ENCODE measurements around the gene PTOV1. TPM values are rescaled to one million over a fixed set of nuclear protein-coding genes. Genes with fewer than 3 reads are reported as not detected.

PTOV1 gene
- total RNA-seq, 1 experiment from 2014 or later = 114 TPM

DNA sequence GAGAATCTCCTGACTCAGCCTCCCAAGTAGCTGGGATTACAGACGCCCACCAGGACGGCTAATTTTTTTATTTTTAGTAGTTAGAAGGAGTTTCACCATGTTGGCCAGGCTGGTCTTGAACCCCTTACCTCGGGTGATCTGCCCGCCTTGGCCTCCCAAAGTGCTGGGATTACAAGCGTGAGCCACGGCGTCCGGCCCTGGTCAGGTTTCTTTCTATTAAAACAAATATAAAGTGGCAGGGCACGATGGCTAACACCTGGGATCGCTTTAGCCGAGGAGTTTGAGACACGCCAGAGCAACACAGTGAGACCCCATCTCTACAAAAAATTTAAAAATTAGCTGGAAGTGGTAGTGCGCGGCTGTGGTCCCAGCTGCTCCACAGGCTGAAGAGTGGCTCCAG lies 34.4 kb upstream of the PTOV1 start:
- DNase-seq (ENCODE audit: low read depth, low spot score) = no peak
- no peaks in the 10 kb centered on the region; the same call in 1 of the 2 replicates for H3K36me3 ChIP-seq (ENCODE audit: control insufficient read depth, insufficient read depth, low read length)
- intact Hi-C loops (cut with micrococcal nuclease; ENCODE audit: unreplicated experiment) (no loop called here), in situ Hi-C loops (cut with HindIII; ENCODE audit: low pct_unique_long_range_greater_than_20kb, low sequenced_read_pairs) (no loop called here)
- no peak overlapping the region; the same call in 1 of the 2 replicates for H3K27ac ChIP-seq (ENCODE audit: low read length)
- H3K9me3 ChIP-seq (ENCODE audit: control insufficient read depth, insufficient read depth, low read depth, low read length) = no peaks in the 10 kb centered on the region
- no peaks in the 10 kb centered on the region for H3K27me3 ChIP-seq (ENCODE audit: control insufficient read depth, insufficient read depth, low read length)
- ChIA-PET POLR2A (no interaction called here), CTCF (no interaction called here)
- H3K4me1 ChIP-seq (ENCODE audit: control insufficient read depth, insufficient read depth, low read length) = peaks cover 7% of the 10 kb centered on the region
- TF ChIP-seq, protein P1, sequence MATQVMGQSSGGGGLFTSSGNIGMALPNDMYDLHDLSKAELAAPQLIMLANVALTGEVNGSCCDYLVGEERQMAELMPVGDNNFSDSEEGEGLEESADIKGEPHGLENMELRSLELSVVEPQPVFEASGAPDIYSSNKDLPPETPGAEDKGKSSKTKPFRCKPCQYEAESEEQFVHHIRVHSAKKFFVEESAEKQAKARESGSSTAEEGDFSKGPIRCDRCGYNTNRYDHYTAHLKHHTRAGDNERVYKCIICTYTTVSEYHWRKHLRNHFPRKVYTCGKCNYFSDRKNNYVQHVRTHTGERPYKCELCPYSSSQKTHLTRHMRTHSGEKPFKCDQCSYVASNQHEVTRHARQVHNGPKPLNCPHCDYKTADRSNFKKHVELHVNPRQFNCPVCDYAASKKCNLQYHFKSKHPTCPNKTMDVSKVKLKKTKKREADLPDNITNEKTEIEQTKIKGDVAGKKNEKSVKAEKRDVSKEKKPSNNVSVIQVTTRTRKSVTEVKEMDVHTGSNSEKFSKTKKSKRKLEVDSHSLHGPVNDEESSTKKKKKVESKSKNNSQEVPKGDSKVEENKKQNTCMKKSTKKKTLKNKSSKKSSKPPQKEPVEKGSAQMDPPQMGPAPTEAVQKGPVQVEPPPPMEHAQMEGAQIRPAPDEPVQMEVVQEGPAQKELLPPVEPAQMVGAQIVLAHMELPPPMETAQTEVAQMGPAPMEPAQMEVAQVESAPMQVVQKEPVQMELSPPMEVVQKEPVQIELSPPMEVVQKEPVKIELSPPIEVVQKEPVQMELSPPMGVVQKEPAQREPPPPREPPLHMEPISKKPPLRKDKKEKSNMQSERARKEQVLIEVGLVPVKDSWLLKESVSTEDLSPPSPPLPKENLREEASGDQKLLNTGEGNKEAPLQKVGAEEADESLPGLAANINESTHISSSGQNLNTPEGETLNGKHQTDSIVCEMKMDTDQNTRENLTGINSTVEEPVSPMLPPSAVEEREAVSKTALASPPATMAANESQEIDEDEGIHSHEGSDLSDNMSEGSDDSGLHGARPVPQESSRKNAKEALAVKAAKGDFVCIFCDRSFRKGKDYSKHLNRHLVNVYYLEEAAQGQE (IDR thresholded peaks at IDR 0.05; ENCODE audit: insufficient read depth in 1 of 2, low read depth in 2 of 2, low read length in 1 of 2) = no peak
- no peak for TF ChIP-seq TCF7L2 (IDR thresholded peaks at IDR 0.05; ENCODE audit: low read depth, low read length)
- BruUV-seq (replicated peaks) = no TSS peak
- ATAC-seq = no peak
- peak overlapping the region in 1 of 2 experiments; percentile 92; a peak in 1 of 4 replicates for H3K4me3 ChIP-seq (ENCODE audit: low read depth in 2 of 2, low read length in 2 of 2)

- 0 out of 2 replicates have a peak, but pooled peaks have one; percentile 36 for TF ChIP-seq SIN3A (IDR thresholded peaks at IDR 0.05; ENCODE audit: borderline replicate concordance, insufficient read depth, low read depth, low read length)
- TF ChIP-seq TCF7L2 (IDR thresholded peaks at IDR 0.05; ENCODE audit: low read depth, low read length) = no peak
- TF ChIP-seq POLR2AphosphoS5 (IDR thresholded peaks at IDR 0.05; ENCODE audit: low read depth, low read length) = peak; percentile 48
- peaks cover 7% of the 10 kb centered on the region; the same call in 1 of the 2 replicates for H3K4me1 ChIP-seq (ENCODE audit: control insufficient read depth, insufficient read depth, low read length)
- no peaks in the 10 kb centered on the region for H3K9me3 ChIP-seq (ENCODE audit: control insufficient read depth, insufficient read depth, low read depth, low read length)
- H3K27me3 ChIP-seq (ENCODE audit: control insufficient read depth, insufficient read depth, low read length) = no peaks in the 10 kb centered on the region
- no peaks in the 10 kb centered on the region; the same call in 1 of the 2 replicates for H3K36me3 ChIP-seq (ENCODE audit: control insufficient read depth, insufficient read depth, low read length)
- ChIA-PET POLR2A (interaction anchor here (0.6 to 0.7 kb wide), 4 partner anchors 27 to 206 kb away, joined by 3 to 9 read pairs (median 4); no protein-coding TSS in a partner anchor), CTCF (interaction anchor here (0.7 kb wide), 1 partner anchor 23 kb away, joined by 4 read pairs; no protein-coding TSS in a partner anchor)
- H3K27ac ChIP-seq (ENCODE audit: low read length) = peak within 1 kb of the TSS; percentile 89
- no TSS peak for BruUV-seq (replicated peaks)
- ATAC-seq (peak; percentile 84), DNase-seq (ENCODE audit: low read depth, low spot score) (peak; percentile 73)
- H3K4me3 ChIP-seq (ENCODE audit: low read depth in 2 of 2, low read length in 2 of 2) = peak within 1 kb of the TSS; percentile 92 to 95
- intact Hi-C loops (cut with micrococcal nuclease; ENCODE audit: unreplicated experiment) = no loop called here
- in situ Hi-C loops (cut with HindIII; ENCODE audit: low pct_unique_long_range_greater_than_20kb, low sequenced_read_pairs) = no loop called here
Observed at GRCh38 chr19:49817964-49818648, 32.9 kb upstream of the PTOV1 start, which contains the start of gene MED25. Gene MED25 (plus strand): TSS chr19:49818289. CDS start chr19:49818342, 53 bp downstream.

GRCh38 chr19:49818649-49819370 lies 32.1 kb upstream of the PTOV1 start:
- H3K9me3 ChIP-seq (ENCODE audit: control insufficient read depth, insufficient read depth, low read depth, low read length) = no peaks in the 10 kb centered on the region
- intact Hi-C loops (cut with micrococcal nuclease; ENCODE audit: unreplicated experiment) (no loop called here), in situ Hi-C loops (cut with HindIII; ENCODE audit: low pct_unique_long_range_greater_than_20kb, low sequenced_read_pairs) (no loop called here)
- no peak; the same call in 1 of the 2 replicates for ATAC-seq
- no peaks in the 10 kb centered on the region for H3K27me3 ChIP-seq (ENCODE audit: control insufficient read depth, insufficient read depth, low read length)
- no peaks in the 10 kb centered on the region; the same call in 1 of the 2 replicates for H3K36me3 ChIP-seq (ENCODE audit: control insufficient read depth, insufficient read depth, low read length)
- no peak for DNase-seq (ENCODE audit: low read depth, low spot score)
- H3K4me3 ChIP-seq (ENCODE audit: low read depth in 2 of 2, low read length in 2 of 2) = peak overlapping the region; percentile 92 to 95
- no peak for TF ChIP-seq TCF7L2 (IDR thresholded peaks at IDR 0.05; ENCODE audit: low read depth, low read length)
- TF ChIP-seq, protein P1 (IDR thresholded peaks at IDR 0.05; ENCODE audit: insufficient read depth in 1 of 2, low read depth in 2 of 2, low read length in 1 of 2) = no peak
- TF ChIP-seq SIN3A (IDR thresholded peaks at IDR 0.05; ENCODE audit: borderline replicate concordance, insufficient read depth, low read depth, low read length) = no peak
- TF ChIP-seq, protein P2, sequence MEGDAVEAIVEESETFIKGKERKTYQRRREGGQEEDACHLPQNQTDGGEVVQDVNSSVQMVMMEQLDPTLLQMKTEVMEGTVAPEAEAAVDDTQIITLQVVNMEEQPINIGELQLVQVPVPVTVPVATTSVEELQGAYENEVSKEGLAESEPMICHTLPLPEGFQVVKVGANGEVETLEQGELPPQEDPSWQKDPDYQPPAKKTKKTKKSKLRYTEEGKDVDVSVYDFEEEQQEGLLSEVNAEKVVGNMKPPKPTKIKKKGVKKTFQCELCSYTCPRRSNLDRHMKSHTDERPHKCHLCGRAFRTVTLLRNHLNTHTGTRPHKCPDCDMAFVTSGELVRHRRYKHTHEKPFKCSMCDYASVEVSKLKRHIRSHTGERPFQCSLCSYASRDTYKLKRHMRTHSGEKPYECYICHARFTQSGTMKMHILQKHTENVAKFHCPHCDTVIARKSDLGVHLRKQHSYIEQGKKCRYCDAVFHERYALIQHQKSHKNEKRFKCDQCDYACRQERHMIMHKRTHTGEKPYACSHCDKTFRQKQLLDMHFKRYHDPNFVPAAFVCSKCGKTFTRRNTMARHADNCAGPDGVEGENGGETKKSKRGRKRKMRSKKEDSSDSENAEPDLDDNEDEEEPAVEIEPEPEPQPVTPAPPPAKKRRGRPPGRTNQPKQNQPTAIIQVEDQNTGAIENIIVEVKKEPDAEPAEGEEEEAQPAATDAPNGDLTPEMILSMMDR (IDR thresholded peaks at IDR 0.05) = no peak
- no peak for TF ChIP-seq POLR2AphosphoS5 (IDR thresholded peaks at IDR 0.05; ENCODE audit: low read depth, low read length)
- peak overlapping the region; percentile 89 for H3K27ac ChIP-seq (ENCODE audit: low read length)
- CTCF ChIA-PET = interaction anchor here (0.7 kb wide), 1 partner anchor 23 kb away, joined by 4 read pairs; no protein-coding TSS in a partner anchor
- TSS peak; percentile 84 for BruUV-seq (replicated peaks)
- peaks cover 7% of the 10 kb centered on the region; the same call in 1 of the 2 replicates for H3K4me1 ChIP-seq (ENCODE audit: control insufficient read depth, insufficient read depth, low read length)
- POLR2A ChIA-PET = interaction anchor here (0.6 to 0.7 kb wide), 4 partner anchors 21 to 49 kb away, joined by 3 to 9 read pairs (median 5); no protein-coding TSS in a partner anchor
